Measurements from ENCODE around the gene RFT1.

Gene RFT1

GRCh38 chr3:53137835-53138446 lies 7.7 kb upstream of the RFT1 start:
- no peaks in the 10 kb centered on the region for H3K9me3 ChIP-seq (ENCODE audit: control insufficient read depth, insufficient read depth, low read length)
- H3K36me3 ChIP-seq (ENCODE audit: control insufficient read depth, insufficient read depth, low read length) = no peaks in the 10 kb centered on the region
- H3K4me3 ChIP-seq (ENCODE audit: low read length) = no peak overlapping the region
- no peak for DNase-seq (ENCODE audit: low read depth, low spot score)
- no peaks in the 10 kb centered on the region for H3K27me3 ChIP-seq (ENCODE audit: control insufficient read depth, insufficient read depth, low read length)
- 82% methylated on average over 1 of the region's 4 CpGs for WGBS (ENCODE audit: insufficient coverage, insufficient read length)
- peaks cover 2% of the 10 kb centered on the region; the same call in 1 of the 2 replicates for H3K4me1 ChIP-seq (ENCODE audit: control insufficient read depth, insufficient read depth, low read length)
- H3K27ac ChIP-seq (ENCODE audit: low read length) = no peak overlapping the region

DNA sequence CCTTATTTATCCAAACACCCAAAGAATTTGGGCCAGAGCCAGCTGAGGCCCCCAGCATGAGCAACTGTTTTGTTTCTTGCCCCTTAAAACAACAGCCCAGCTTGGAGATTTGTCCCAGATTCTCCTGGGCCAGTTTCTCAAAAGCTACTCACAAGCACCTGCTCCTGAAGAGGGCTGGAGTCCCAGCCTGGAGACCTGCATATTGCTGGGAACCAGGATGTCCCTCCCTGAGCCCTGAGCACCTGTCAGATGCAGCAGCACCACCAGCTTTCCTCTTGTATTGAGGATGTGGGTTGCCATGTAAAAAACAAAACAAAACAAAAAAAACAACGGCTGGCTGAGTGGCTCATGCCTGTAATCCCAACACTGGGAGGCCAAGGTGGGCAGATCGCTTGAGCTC lies 7.0 kb upstream of the RFT1 start:
- Histone ChIP-seq H3K9me3 (ENCODE audit: control insufficient read depth, insufficient read depth, low read length) (no peaks in the 10 kb centered on the region), H3K27me3 (ENCODE audit: control insufficient read depth, insufficient read depth, low read length) (no peaks in the 10 kb centered on the region), H3K4me3 (ENCODE audit: low read length) (no peak overlapping the region), H3K4me1 (ENCODE audit: control insufficient read depth, insufficient read depth, low read length) (peaks cover under 1% of the 10 kb centered on the region; the same call in 1 of the 2 replicates), H3K27ac (ENCODE audit: low read length) (no peak overlapping the region), H3K36me3 (ENCODE audit: control insufficient read depth, insufficient read depth, low read length) (no peaks in the 10 kb centered on the region)
- no peak for DNase-seq (ENCODE audit: low read depth, low spot score)
- no CpG with 5 or more reads among the region's 2 CpGs for WGBS (ENCODE audit: insufficient coverage, insufficient read length)

- no peaks in the 10 kb centered on the region for H3K4me1 ChIP-seq (ENCODE audit: control insufficient read depth, insufficient read depth, low read length)
- no peaks in the 10 kb centered on the region for H3K9me3 ChIP-seq (ENCODE audit: control insufficient read depth, insufficient read depth, low read length)
- H3K4me3 ChIP-seq (ENCODE audit: low read length) = no peak overlapping the region
- no CpG with 5 or more reads among the region's 6 CpGs for WGBS (ENCODE audit: insufficient coverage, insufficient read length)
- no peaks in the 10 kb centered on the region for H3K27me3 ChIP-seq (ENCODE audit: control insufficient read depth, insufficient read depth, low read length)
- no peaks in the 10 kb centered on the region for H3K36me3 ChIP-seq (ENCODE audit: control insufficient read depth, insufficient read depth, low read length)
- no peak overlapping the region for H3K27ac ChIP-seq (ENCODE audit: low read length)
- peak; percentile 64 for DNase-seq (ENCODE audit: low read depth, low spot score)
Observed at GRCh38 chr3:53134631-53135232, 4.5 kb upstream of the RFT1 start.

DNA sequence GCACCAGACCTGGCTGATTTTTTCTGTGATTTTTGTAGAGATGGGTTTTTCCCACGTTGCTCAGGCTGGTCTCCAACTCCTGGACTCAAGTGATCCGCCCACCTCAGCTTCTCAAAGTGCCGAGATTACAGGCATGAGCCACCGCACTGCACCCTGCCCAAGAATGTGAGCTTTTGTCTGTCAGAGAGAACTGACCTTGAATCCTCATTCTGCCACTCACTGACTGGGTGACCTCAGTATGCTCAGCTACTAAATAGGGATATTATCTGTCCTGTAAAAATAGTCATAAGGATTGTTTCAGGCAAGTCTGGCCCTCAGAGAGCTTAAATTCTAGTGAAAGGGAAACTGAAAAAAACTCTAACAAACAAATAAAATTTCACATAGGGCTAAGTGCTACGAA lies 2.1 kb upstream of the RFT1 start:
- H3K4me1 ChIP-seq (ENCODE audit: control insufficient read depth, insufficient read depth, low read length) = no peaks in the 10 kb centered on the region
- WGBS (ENCODE audit: insufficient coverage, insufficient read length) = no CpG with 5 or more reads among the region's 5 CpGs
- H3K9me3 ChIP-seq (ENCODE audit: control insufficient read depth, insufficient read depth, low read length) = no peaks in the 10 kb centered on the region
- no peaks in the 10 kb centered on the region for H3K36me3 ChIP-seq (ENCODE audit: control insufficient read depth, insufficient read depth, low read length)
- no peak overlapping the region for H3K27ac ChIP-seq (ENCODE audit: low read length)
- H3K27me3 ChIP-seq (ENCODE audit: control insufficient read depth, insufficient read depth, low read length) = no peaks in the 10 kb centered on the region
- H3K4me3 ChIP-seq (ENCODE audit: low read length) = no peak overlapping the region
- DNase-seq (ENCODE audit: low read depth, low spot score) = no peak

DNA sequence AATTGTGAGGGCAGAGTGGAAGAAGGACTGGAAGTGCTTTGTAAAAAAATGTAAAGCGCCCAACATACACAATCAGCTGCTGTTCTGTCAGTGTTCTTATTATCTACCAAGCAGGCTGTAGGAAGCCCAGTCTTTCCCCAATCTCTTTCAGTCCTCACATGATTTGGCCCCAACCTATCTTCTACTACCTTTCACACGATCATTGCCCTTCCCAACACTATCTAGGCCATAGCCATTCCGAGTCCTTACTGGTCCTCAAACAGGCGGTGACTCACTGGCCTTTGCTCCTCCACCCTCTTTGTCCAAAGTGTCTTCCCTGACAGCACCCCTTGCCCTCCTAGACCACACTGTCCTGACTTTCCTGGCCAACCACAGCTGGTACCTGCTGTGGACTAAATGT lies 861 bp upstream of the RFT1 start:
- WGBS (ENCODE audit: insufficient coverage, insufficient read length) = no CpG with 5 or more reads among the region's 4 CpGs

GRCh38 chr3:53129344-53129743 lies 891 bp downstream of the RFT1 start:
- H3K27ac ChIP-seq (ENCODE audit: low read length) = no peak overlapping the region
- no peaks in the 10 kb centered on the region for H3K27me3 ChIP-seq (ENCODE audit: control insufficient read depth, insufficient read depth, low read length)
- no peaks in the 10 kb centered on the region for H3K9me3 ChIP-seq (ENCODE audit: control insufficient read depth, insufficient read depth, low read length)
- DNase-seq (ENCODE audit: low read depth, low spot score) = no peak
- 0 out of 2 replicates have a peak, but pooled peaks cover 3% of the 10 kb centered on the region for H3K36me3 ChIP-seq (ENCODE audit: control insufficient read depth, insufficient read depth, low read length)
- H3K4me3 ChIP-seq (ENCODE audit: low read length) = peak overlapping the region; percentile 80; the same call in 1 of the 2 replicates
- no peaks in the 10 kb centered on the region for H3K4me1 ChIP-seq (ENCODE audit: control insufficient read depth, insufficient read depth, low read length)
- no CpG with 5 or more reads among the region's 3 CpGs for WGBS (ENCODE audit: insufficient coverage, insufficient read length)

More for the DNA sequence above, 861 bp upstream of the RFT1 start:
- Histone ChIP-seq H3K27ac (ENCODE audit: low read length) (no peak overlapping the region), H3K4me3 (ENCODE audit: low read length) (no peak overlapping the region), H3K36me3 (ENCODE audit: control insufficient read depth, insufficient read depth, low read length) (no peaks in the 10 kb centered on the region), H3K27me3 (ENCODE audit: control insufficient read depth, insufficient read depth, low read length) (no peaks in the 10 kb centered on the region), H3K9me3 (ENCODE audit: control insufficient read depth, insufficient read depth, low read length) (no peaks in the 10 kb centered on the region), H3K4me1 (ENCODE audit: control insufficient read depth, insufficient read depth, low read length) (no peaks in the 10 kb centered on the region)
- DNase-seq (ENCODE audit: low read depth, low spot score) = no peak

GRCh38 chr3:53126601-53127000 lies 3.6 kb downstream of the RFT1 start:
- no peak for DNase-seq (ENCODE audit: low read depth, low spot score)
- Histone ChIP-seq H3K27me3 (ENCODE audit: control insufficient read depth, insufficient read depth, low read length) (no peaks in the 10 kb centered on the region), H3K4me1 (ENCODE audit: control insufficient read depth, insufficient read depth, low read length) (no peaks in the 10 kb centered on the region), H3K4me3 (ENCODE audit: low read length) (no peak overlapping the region), H3K27ac (ENCODE audit: low read length) (no peak overlapping the region), H3K9me3 (ENCODE audit: control insufficient read depth, insufficient read depth, low read length) (no peaks in the 10 kb centered on the region), H3K36me3 (ENCODE audit: control insufficient read depth, insufficient read depth, low read length) (peaks cover 13% of the 10 kb centered on the region; the same call in 1 of the 2 replicates)
- no CpG with 5 or more reads among the region's 2 CpGs for WGBS (ENCODE audit: insufficient coverage, insufficient read length)

- Histone ChIP-seq H3K4me3 (ENCODE audit: low read length) (no peak overlapping the region), H3K36me3 (ENCODE audit: control insufficient read depth, insufficient read depth, low read length) (peaks cover 18% of the 10 kb centered on the region; the same call in 1 of the 2 replicates), H3K4me1 (ENCODE audit: control insufficient read depth, insufficient read depth, low read length) (no peaks in the 10 kb centered on the region), H3K27ac (ENCODE audit: low read length) (no peak overlapping the region), H3K9me3 (ENCODE audit: control insufficient read depth, insufficient read depth, low read length) (no peaks in the 10 kb centered on the region), H3K27me3 (ENCODE audit: control insufficient read depth, insufficient read depth, low read length) (no peaks in the 10 kb centered on the region)
- no peak for DNase-seq (ENCODE audit: low read depth, low spot score)
- no CpG with 5 or more reads among the region's 6 CpGs for WGBS (ENCODE audit: insufficient coverage, insufficient read length)
Observed at GRCh38 chr3:53123953-53124352, 6.3 kb downstream of the RFT1 start.

DNA sequence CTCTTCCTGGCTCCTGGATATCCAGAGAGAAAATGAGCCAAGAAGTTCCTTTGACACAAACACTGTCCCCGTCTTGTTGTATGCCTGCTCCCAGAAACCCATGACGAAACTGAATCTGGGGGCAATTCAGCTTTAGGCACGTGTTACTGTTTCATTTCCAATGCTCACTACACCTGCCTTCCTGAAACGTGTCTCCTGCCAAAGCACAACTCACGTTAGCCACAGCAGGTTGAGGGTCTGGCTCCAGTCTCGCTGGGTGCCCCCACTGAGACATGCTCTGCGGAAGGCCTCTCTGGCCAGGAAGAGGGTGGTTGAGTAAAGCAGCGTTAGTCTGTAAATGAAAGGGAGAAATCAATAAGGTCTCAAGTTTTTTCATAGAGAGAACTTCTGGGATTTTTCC lies 6.7 kb downstream of the RFT1 start:
- no CpG with 5 or more reads among the region's 8 CpGs for whole genome bisulfite sequencing (ENCODE audit: insufficient coverage, insufficient read length)
- peaks cover 18% of the 10 kb centered on the region; the same call in 1 of the 2 replicates for H3K36me3 ChIP-seq (ENCODE audit: control insufficient read depth, insufficient read depth, low read length)

GRCh38 chr3:53122933-53123305 lies 7.3 kb downstream of the RFT1 start:
- Histone ChIP-seq H3K27ac (ENCODE audit: low read length) (no peak overlapping the region), H3K4me3 (ENCODE audit: low read length) (no peak overlapping the region), H3K9me3 (ENCODE audit: control insufficient read depth, insufficient read depth, low read length) (no peaks in the 10 kb centered on the region), H3K36me3 (ENCODE audit: control insufficient read depth, insufficient read depth, low read length) (peaks cover 18% of the 10 kb centered on the region; the same call in 1 of the 2 replicates), H3K27me3 (ENCODE audit: control insufficient read depth, insufficient read depth, low read length) (no peaks in the 10 kb centered on the region), H3K4me1 (ENCODE audit: control insufficient read depth, insufficient read depth, low read length) (no peaks in the 10 kb centered on the region)
- no CpG with 5 or more reads among the region's 1 CpG for WGBS (ENCODE audit: insufficient coverage, insufficient read length)
- no peak for DNase-seq (ENCODE audit: low read depth, low spot score)

More for the DNA sequence above, 6.7 kb downstream of the RFT1 start:
- Histone ChIP-seq H3K4me1 (ENCODE audit: control insufficient read depth, insufficient read depth, low read length) (no peaks in the 10 kb centered on the region), H3K9me3 (ENCODE audit: control insufficient read depth, insufficient read depth, low read length) (no peaks in the 10 kb centered on the region), H3K27ac (ENCODE audit: low read length) (no peak overlapping the region), H3K27me3 (ENCODE audit: control insufficient read depth, insufficient read depth, low read length) (no peaks in the 10 kb centered on the region), H3K4me3 (ENCODE audit: low read length) (no peak overlapping the region)
- no peak for DNase-seq (ENCODE audit: low read depth, low spot score)
